ENCODE results near the gene CHD1L.
"Not testable (repeated sequence)": the region's sequence is repeated elsewhere in the genome, so short reads cannot be mapped to it uniquely, and the experiment has no call there.

The CHD1L gene

DNA sequence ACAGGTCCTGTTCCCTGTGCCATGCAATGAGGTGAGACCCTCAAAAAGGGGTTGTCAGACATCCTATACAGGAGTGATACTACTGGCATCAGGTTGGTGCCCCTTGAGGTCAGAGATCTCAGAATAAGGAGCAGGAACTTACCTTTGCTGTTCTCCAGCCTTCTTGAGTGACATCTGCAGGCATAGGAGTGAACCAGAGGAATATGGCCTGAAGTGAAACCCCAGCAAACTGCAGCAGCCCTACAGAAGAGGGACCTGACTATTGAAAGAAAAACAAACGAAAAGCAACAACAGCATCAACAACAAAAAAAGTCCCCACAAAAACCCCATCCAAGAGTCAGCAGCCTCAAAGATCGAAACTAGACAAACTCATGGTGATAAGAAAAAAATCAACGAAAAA, 74.5 kb downstream of the CHD1L start:
- no peaks in the 10 kb centered on the region for H3K9me3 ChIP-seq (ENCODE audit: control insufficient read depth, low read length)
- no peak overlapping the region for H3K9ac ChIP-seq
- H3K4me2 ChIP-seq (ENCODE audit: low read length) = no peak overlapping the region
- H3K36me3 ChIP-seq (ENCODE audit: control insufficient read depth, insufficient read depth, low read length) = no peaks in the 10 kb centered on the region
- H2AFZ ChIP-seq = no peak overlapping the region
- H3K4me3 ChIP-seq (ENCODE audit: low read depth, low read length) = no peak overlapping the region
- no peaks in the 10 kb centered on the region for H3K4me1 ChIP-seq
- H3K79me2 ChIP-seq = no peaks in the 10 kb centered on the region
- H3K27me3 ChIP-seq (ENCODE audit: control insufficient read depth, insufficient read depth, low read length) = no peaks in the 10 kb centered on the region
- TF ChIP-seq, protein P1, sequence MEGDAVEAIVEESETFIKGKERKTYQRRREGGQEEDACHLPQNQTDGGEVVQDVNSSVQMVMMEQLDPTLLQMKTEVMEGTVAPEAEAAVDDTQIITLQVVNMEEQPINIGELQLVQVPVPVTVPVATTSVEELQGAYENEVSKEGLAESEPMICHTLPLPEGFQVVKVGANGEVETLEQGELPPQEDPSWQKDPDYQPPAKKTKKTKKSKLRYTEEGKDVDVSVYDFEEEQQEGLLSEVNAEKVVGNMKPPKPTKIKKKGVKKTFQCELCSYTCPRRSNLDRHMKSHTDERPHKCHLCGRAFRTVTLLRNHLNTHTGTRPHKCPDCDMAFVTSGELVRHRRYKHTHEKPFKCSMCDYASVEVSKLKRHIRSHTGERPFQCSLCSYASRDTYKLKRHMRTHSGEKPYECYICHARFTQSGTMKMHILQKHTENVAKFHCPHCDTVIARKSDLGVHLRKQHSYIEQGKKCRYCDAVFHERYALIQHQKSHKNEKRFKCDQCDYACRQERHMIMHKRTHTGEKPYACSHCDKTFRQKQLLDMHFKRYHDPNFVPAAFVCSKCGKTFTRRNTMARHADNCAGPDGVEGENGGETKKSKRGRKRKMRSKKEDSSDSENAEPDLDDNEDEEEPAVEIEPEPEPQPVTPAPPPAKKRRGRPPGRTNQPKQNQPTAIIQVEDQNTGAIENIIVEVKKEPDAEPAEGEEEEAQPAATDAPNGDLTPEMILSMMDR (IDR thresholded peaks at IDR 0.05) = no peak
- H3K27ac ChIP-seq = no peak overlapping the region

DNA sequence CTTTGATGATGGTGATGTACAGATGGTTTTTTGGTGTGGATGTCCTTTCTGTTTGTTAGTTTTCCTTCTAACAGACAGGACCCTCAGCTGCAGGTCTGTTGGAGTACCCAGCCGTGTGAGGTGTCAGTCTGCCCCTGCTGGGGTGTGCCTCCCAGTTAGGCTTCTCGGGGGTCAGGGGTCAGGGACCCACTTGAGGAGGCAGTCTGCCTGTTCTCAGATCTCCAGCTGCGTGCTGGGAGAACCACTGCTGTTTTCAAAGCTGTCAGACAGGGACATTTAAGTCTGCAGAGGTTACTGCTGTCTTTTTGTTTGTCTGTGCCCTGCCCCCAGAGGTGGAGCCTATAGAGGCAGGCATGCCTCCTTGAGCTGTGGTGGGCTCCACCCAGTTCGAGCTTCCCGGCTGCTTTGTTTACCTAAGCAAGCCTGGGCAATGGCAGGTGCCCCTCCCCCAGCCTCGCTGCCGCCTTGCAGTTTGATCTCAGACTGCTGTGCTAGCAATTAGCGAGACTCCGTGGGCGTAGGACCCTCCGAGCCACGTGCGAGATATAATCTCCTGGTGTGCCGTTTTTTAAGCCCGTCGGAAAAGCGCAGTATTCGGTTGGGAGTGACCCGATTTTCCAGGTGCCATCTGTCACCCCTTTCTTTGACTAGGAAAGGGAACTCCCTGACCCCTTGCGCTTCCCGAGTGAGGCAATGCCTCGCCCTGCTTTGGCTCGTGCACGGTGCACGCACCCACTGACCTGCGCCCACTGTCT, 84.6 kb downstream of the CHD1L start:
- H3K27me3 ChIP-seq (ENCODE audit: control insufficient read depth, insufficient read depth, low read length); H3K4me3 ChIP-seq (ENCODE audit: low read depth, low read length); H3K4me1 ChIP-seq; H2AFZ ChIP-seq; H3K9me3 ChIP-seq (ENCODE audit: control insufficient read depth, low read length); H3K4me2 ChIP-seq (ENCODE audit: low read length); H3K9ac ChIP-seq; H3K79me2 ChIP-seq; H3K27ac ChIP-seq; H3K36me3 ChIP-seq (ENCODE audit: control insufficient read depth, insufficient read depth, low read length): not testable (repeated sequence)

DNA sequence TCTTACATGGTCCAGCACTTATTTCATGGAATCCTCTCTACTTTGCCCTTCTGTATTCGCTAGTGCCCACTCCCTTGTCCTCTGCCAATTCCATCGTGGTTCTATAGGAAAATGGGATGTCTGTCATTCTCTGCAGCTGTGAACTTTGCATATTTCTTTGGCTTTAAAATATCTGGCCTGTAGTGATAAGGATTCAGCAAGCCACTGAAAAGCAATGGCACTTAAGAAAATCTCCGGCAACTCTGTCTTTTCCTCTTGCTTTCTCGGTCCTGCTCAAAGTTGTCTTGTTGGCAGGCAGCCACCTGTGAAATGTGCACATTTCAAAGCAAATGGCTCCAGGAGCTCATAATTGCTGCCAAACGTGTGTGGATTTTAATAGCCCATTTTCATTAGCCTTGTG, 91.8 kb downstream of the CHD1L start:
- TF ChIP-seq, protein P1 (IDR thresholded peaks at IDR 0.05) = no peak

DNA sequence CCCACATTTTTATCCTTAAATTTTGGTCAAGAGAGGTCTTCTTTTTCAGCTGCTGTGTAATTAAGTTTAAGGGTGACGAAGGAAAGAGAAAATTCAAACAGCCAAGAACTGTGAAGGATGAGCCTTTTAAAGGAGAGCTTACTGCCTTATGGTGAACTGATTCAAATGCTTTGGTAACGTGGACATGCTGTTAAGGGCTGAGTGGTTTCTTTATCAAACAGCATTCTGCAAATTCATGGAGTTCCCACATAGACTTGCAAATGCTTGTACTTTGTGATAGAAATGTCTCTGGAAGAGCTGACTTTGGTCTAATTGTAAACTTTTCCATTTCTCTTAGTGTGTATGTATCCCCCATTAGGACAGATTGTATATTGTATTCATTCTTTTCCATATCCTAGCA, 93.8 kb downstream of the CHD1L start:
- Histone ChIP-seq H3K27me3 (ENCODE audit: control insufficient read depth, insufficient read depth, low read length) (no peaks in the 10 kb centered on the region), H3K4me3 (ENCODE audit: low read depth, low read length) (no peak overlapping the region), H3K36me3 (ENCODE audit: control insufficient read depth, insufficient read depth, low read length) (no peaks in the 10 kb centered on the region), H3K4me1 (no peaks in the 10 kb centered on the region), H3K27ac (no peak overlapping the region), H3K9ac (no peak overlapping the region), H3K9me3 (ENCODE audit: control insufficient read depth, low read length) (no peaks in the 10 kb centered on the region), H3K79me2 (no peaks in the 10 kb centered on the region), H3K4me2 (ENCODE audit: low read length) (no peak overlapping the region), H2AFZ (no peak overlapping the region)
- TF ChIP-seq, protein P1 (IDR thresholded peaks at IDR 0.05) = no peak

More for the DNA sequence above, 91.8 kb downstream of the CHD1L start:
- Histone ChIP-seq H3K27me3 (ENCODE audit: control insufficient read depth, insufficient read depth, low read length) (no peaks in the 10 kb centered on the region), H3K36me3 (ENCODE audit: control insufficient read depth, insufficient read depth, low read length) (no peaks in the 10 kb centered on the region), H3K4me2 (ENCODE audit: low read length) (no peak overlapping the region), H3K4me3 (ENCODE audit: low read depth, low read length) (no peak overlapping the region), H3K27ac (no peak overlapping the region), H3K9ac (no peak overlapping the region), H3K79me2 (no peaks in the 10 kb centered on the region), H3K4me1 (no peaks in the 10 kb centered on the region), H2AFZ (no peak overlapping the region), H3K9me3 (ENCODE audit: control insufficient read depth, low read length) (no peaks in the 10 kb centered on the region)

DNA sequence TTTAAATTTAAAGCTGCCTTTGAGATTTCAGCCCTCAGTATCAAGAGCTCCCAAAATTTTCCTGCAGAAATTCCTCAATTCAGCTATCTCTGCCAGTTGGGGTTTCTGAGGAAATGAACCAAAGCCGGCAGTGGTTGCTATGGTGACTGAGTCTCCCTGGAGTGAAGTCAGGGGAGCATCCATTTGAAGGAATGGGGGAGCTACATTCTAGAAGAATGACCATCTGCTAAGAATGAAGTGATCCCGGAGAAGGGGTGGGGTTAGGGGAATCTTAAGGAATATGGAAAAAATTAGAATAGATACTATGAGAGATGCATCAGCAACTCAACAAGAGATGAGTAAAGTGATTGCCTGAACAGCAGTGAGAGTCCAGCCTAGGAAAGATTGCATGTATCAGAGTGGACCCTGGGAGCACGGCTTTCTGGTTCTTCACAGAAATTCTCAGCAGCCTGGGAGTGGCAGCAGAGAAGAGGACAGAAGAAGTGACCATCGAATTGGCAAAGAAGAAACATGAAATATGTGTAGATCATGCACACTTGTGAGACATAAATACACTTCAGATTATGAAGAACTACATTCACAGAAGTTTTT, 94.7 kb downstream of the CHD1L start:
- TF ChIP-seq, protein P1 (IDR thresholded peaks at IDR 0.05) = no peak
- H3K36me3 ChIP-seq (ENCODE audit: control insufficient read depth, insufficient read depth, low read length) = no peaks in the 10 kb centered on the region
- H3K4me1 ChIP-seq = no peaks in the 10 kb centered on the region
- H3K79me2 ChIP-seq = no peaks in the 10 kb centered on the region
- H3K9me3 ChIP-seq (ENCODE audit: control insufficient read depth, low read length) = no peaks in the 10 kb centered on the region
- no peak overlapping the region for H3K27ac ChIP-seq
- H3K4me2 ChIP-seq (ENCODE audit: low read length) = no peak overlapping the region
- no peaks in the 10 kb centered on the region for H3K27me3 ChIP-seq (ENCODE audit: control insufficient read depth, insufficient read depth, low read length)
- H3K4me3 ChIP-seq (ENCODE audit: low read depth, low read length) = no peak overlapping the region
- H2AFZ ChIP-seq = no peak overlapping the region
- H3K9ac ChIP-seq = no peak overlapping the region
